Activated CD4-positive, CD25-positive, alpha-beta regulatory T cell (primary cell): ENCODE results near the gene ADSS1.
A peak's percentile ranks its signal among the peaks of the same experiment; 100 is the strongest.

Experiments
- DNase-seq, 4 experiments: peaks; one replicate each; lab custom pipeline; 2025; lab: John Stamatoyannopoulos, UW

The ADSS1 gene

DNA sequence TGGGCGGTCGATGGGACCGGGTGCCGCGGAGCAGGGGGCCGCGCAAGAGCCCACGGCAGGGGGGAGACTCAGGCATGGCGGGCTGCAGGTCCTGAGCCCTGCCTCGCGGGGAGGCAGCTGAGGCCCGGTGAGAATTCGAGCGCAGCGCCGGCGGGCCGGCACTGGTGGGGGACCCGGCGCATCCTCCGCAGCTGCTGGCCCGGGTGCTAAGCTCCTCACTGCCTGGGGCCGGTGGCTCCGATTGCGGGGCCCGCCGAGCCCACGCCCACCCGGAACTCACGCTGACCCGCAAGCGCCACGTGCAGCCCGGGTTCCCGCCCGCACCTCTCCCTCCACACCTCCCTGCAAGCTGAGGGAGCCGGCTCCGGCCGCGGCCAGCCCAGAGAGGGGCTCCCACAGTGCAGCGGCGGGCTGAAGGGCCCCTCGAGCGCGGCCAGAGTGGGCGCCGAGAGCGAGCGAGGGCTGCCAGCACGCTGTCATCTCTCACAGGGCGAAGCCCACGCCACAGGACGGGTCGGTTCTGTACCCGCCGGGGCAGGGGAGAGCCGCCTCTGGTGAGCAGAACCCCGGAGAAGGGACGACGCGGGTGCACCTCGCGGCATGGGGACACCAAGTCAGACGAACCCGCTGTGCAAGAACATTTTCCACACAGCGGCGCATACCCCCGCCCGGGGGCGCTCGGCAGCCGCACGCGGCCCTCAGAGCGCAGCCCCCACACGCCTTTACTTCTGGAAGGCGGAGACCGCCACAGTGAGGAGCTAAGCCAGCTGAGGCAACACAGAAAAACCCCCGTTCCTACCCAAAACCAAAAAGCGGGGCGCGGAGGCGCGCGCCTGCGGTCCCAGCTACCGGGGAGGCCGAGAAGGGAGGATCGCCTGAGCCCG lies 27.8 kb downstream of the ADSS1 start:
- no peak for DNase-seq

DNA sequence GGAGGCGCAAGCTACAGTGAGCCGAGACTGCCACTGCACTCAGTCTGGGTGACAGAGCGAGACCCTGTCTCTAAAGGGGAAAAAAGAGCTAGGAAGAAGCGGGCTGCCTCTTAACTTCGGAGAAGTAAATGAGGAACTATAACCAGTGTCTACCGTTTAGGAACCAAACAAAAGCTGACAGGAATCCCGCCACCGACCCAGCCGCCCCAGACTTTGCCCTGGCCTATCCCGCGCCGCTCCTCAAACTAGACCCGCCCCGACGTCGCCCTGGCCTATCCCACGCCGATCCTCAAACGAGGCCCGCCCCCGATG lies 28.4 kb downstream of the ADSS1 start:
- DNase-seq = no peak

DNA sequence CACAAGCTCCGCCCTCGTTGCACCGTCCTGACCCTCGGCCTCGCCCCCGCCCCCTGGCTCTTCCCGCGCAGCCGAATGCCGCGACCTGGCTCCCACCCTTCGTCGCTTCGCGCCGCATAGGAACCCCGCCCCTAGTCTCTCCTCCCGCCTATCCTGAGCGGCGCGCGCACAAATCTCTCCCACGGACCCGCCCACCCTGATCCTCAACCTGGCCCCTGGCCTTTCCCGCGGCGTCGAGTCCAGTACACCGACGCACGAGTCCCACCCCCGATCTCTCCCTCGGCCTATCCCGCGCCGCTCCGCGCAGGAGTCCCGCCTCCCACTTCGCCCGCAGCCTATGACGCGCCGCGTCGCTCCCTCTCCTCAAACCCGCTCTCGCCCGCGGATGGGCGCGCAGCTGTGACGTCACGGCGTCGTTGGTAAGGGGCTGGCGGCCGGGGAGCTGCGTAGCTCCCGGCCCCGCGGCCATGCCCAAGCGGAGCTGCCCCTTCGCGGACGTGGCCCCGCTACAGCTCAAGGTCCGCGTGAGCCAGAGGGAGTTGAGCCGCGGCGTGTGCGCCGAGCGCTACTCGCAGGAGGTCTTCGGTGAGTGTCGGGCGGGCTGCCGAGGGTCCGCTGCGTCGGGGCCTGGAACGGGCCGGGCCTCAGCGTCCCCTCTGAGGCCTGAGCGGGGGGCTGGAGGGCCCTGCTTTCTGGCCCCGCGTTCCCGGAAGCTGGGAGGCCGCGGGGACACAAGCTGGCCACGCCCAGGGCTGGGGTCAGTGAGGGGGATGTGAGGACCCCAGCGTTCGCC lies 28.9 kb downstream of the ADSS1 start, which contains the start of gene SIVA1:
Gene SIVA1, plus strand, starts transcription at position 413 of the 793 bp plus-strand sequence. Its CDS starts 55 bp downstream, at position 468.
- DNase-seq = peak; percentile 100

DNA sequence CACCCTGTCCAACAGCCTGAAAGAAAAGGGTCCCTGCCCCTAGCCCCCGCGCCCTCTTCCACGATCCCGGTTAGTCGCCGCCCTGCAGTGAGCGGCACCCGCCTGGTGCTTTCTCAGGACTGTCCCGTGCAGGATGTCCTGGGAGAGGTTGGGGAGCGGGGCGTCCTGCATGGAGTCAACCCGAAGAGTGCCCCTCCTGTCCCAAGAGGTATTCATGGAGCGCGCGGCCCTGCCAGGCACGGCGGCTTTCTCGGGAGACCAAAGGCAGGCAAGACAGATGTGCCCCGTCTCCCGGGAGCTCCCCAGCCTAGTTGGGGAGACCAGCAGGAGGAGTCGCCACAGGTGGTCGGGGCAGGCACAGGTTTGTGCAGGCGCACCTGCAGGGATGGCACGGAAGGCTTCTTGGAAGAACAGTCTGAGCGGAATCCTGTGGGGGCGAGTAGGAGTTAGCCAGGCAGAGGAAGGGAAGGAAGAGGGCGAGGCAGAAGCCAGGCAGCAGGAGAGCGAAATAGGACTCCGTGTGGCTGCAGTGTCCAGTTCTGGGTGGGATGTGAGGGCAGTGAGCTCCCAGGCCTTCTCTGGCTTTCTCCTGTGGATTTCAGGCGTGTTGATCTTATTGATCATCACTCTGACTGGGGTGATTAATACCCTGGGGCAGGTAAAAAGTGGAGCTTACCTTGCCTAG lies 29.6 kb downstream of the ADSS1 start:
- no peak for DNase-seq

DNA sequence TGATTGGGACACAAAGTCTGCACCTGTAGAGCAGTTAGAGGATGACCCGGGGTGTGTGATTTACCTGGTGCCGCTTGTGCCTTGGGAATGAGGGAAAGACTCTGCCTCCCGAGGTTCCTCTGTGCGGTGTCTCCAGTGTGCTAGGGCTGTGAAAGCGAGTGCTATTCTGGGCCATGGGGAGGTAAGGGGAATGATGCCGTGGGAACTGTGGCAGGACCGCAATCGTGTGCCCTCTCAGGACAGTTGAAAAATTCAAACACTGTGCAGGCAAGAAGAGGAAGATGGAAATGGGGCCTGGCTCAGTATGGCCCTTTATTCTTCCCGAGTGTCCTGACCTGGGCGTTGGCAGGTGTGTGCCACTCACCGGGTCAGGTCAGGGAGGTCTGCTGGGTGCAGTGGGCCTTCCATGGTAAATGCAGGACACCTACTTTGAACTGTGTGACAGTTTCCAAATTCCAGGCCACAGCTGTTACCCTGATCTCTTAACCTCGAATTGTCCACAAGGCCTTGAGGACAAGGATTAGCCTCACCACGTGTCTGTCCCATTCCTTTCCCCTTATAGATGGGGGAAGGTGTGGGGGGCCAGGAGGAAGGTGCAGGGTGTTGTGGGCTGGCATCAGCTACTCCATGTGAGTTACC lies 30.3 kb downstream of the ADSS1 start:
- DNase-seq = no peak

DNA sequence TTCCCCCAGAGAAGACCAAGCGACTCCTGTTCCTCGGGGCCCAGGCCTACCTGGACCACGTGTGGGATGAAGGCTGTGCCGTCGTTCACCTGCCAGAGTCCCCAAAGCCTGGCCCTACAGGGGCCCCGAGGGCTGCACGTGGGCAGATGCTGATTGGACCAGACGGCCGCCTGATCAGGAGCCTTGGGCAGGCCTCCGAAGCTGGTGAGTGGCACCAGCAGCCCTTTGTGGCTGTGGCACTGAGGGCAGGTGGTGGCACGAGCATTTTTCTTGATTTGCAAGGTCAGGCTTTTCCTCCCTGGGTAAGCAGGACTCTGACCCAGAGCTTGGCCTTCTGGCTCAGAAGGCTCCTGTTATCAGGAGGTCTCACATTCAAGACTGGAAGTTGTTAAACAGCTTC lies 31.6 kb downstream of the ADSS1 start:
- DNase-seq = no peak

- DNase-seq = no peak
These were observed 32.6 kb downstream of the ADSS1 start for GRCh38 chr14:104756477-104757237.

DNA sequence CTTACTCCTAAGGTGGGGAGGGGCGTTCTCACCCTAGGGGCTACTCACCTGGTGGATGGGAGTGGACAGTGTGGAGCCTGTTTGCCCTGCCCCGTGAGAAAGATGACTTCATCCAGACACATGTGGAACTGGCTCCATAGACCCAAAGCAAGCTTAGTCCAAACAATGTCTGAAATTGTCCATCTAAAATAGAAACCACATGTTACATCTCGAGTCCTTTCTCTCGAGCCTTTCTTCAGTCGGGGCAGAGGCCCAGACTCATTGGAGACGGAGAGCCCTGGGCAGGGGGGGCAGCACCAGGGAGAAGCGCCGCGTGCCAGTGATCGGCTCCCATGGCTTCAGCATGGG lies 33.2 kb downstream of the ADSS1 start:
- DNase-seq = no peak

DNA sequence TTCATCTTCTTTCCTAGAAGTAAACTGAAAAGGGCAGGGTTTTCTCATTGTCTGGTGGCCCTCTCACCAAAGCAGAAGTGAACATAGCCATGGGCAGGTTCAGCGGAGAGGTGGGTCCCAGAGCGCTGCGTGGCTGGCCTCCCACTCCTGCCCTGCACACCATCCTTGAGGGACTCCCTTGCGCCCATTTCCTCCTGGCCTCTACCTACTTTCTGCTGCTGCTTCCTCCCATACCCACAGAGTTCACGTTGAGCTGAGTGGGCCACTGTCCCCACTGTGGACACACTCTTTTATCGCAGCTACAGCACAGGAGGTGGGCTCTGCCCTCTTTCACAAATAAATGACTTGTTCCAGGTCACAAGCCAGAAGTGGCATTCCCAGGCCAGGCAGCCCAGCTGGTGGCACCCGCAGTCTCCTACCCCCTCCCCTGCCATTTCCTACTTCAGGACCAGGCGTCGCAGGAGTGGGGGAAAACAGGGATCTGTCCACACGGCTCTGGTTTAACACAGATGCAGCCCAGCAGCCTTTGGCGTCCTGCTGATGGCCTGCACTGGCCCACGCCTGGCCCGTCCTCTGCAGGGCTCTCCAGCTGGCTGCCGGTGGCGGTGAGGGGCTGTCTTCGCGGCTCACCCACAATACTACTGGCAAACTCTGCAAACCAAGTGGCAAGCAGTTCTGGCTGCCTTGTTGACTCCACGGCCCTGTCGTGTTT lies 33.8 kb downstream of the ADSS1 start:
- DNase-seq = no peak

DNA sequence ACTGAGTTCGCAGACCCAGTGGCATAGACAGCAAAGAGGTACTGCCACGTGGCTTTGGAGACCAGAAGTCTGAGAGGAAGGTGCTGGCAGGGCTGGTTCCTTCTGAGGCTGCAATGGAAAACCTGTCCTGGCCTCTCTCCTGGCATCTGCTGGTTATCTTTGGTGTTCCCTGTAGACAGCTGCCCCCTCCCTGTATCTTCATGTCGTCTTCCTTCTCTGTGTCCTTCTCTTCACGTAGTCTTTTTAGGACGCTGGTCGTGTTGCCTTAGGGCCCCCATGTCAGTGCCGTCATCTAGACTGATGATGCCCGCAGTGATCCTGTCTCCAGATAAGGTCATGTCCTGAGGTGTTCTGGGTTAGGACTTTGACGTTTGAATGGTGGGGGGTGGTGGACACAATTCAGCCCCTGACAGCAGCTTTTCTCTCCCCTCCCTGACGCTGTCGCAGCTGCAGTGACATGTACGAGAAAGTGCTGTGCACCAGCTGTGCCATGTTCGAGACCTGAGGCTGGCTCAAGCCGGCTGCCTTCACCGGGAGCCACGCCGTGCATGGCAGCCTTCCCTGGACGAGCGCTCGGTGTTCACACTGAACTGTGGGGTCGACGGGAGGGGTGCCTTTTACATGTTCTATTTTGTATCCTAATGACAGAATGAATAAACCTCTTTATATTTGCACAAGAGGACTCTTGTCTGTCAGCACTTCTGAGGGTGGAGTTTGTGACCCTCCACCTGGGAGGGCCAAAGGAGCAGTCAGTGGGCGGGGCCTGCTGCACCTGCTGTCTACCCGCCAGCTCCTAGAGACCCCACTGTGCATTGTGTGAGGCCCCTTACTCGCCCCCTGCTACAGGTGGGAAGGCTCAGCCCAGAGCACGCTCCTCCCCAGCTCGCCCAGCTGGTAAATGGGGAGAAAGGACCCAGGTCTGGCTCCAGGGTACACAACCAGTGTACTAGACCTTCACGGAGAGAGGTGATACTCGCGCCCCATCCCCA lies 35.2 kb downstream of the ADSS1 start:
- DNase-seq = no peak

- no peak for DNase-seq
These were observed 41.5 kb downstream of the ADSS1 start for GRCh38 chr14:104765517-104765916.

- no peak for DNase-seq
These were observed 42.3 kb downstream of the ADSS1 start for GRCh38 chr14:104766256-104766862.

GRCh38 chr14:104766863-104767633 lies 43.0 kb downstream of the ADSS1 start:
- DNase-seq = no peak

DNA sequence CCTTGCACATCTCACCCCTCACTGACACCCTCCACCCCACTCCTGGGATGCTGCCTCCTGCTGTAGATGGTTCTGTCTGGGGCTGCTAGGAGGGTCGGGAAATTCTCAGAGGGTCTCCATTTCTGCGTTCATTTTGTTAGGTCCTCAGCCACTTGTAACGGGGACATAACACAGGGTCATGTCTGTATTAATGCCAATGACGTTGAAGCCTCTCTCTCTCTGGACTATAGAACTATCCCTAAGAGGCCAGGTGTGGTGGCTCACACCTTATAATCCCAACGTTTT lies 43.5 kb downstream of the ADSS1 start:
- DNase-seq = no peak

- DNase-seq = peak; percentile 79 to 97 (median 86)
These were observed 44.7 kb downstream of the ADSS1 start for GRCh38 chr14:104768437-104769323.

- no peak for DNase-seq
These were observed 45.5 kb downstream of the ADSS1 start for GRCh38 chr14:104769324-104770071.

DNA sequence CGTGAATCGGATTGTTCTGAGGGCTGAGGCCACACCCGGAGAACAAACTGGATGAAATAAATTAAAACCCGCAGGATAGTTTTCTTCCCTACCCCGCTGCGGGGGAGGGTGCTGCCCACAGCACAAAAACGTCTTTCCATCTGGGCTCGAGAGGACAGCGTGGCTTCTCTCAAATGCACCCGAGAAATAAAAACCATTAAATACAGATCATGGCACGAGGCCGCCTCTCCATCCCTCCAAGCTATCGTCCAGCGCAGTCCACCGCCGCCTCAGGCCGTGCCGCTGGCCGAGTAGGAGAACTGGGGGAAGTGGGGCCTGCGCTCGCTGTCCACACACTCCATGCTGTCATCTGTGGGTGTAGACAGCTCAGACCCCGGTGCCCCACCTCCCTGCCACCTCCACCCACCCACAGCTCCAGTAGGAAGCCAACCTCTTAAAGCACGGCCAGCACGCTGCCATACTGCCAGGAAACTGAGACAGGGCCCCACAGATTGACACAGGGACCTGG lies 46.1 kb downstream of the ADSS1 start:
- DNase-seq = no peak
